Small intestine (tissue), 7 donors: Measurements from ENCODE around the gene CAMTA1. TPM values are rescaled to one million over a fixed set of nuclear protein-coding genes. Genes with fewer than 3 reads are reported as not detected.

Source experiments
- DNase-seq, 2 donors: peaks; one replicate each; pipeline versions ENCODE4 v3.0.0 to v3.0.0-alpha.2; 2013
- FAIRE-seq: peaks from 2 replicates; lab custom pipeline; 2012; peaks lifted over from hg19 to GRCh38; lab: Jason Lieb, UNC
- H3K27ac ChIP-seq, 3 donors: one replicate each; pipeline ENCODE4 v1.5.1; 2013; ENCODE audit warnings: low read length in 2 of 3, mild to moderate bottlenecking in 2 of 3, control low read depth in 1 of 3, inconsistent platforms in 1 of 3, low read depth in 1 of 3, moderate library complexity in 1 of 3
- H3K27me3 ChIP-seq, 3 donors: one replicate each; pipeline ENCODE4 v1.6.1; 2013; ENCODE audit warnings: low read length in 3 of 3, inconsistent platforms in 1 of 3; ENCODE audit not compliant: control insufficient read depth in 3 of 3, insufficient read depth in 3 of 3
- H3K36me3 ChIP-seq, 3 donors: one replicate each; pipeline ENCODE4 v1.6.1; 2013; ENCODE audit warnings: low read length in 3 of 3, inconsistent platforms in 1 of 3, low read depth in 1 of 3, mild to moderate bottlenecking in 1 of 3, moderate library complexity in 1 of 3; ENCODE audit not compliant: control insufficient read depth in 3 of 3, insufficient read depth in 2 of 3
- H3K4me1 ChIP-seq, 3 donors: one replicate each; pipeline ENCODE4 v1.6.1; 2013; ENCODE audit warnings: low read length in 2 of 3, inconsistent platforms in 1 of 3, low read depth in 1 of 3, mild to moderate bottlenecking in 1 of 3, moderate library complexity in 1 of 3; ENCODE audit not compliant: control insufficient read depth in 3 of 3, insufficient read depth in 2 of 3
- H3K4me3 ChIP-seq, 3 donors: one replicate each; pipeline ENCODE4 v1.5.1; 2013; ENCODE audit warnings: low read length in 3 of 3, control low read depth in 1 of 3, inconsistent platforms in 1 of 3, low read depth in 1 of 3, mild to moderate bottlenecking in 1 of 3, moderate library complexity in 1 of 3
- H3K9me3 ChIP-seq, 2 donors: one replicate each; pipeline ENCODE4 v1.6.1; 2013; ENCODE audit warnings: low read depth in 1 of 2, low read length in 1 of 2; ENCODE audit not compliant: control insufficient read depth in 2 of 2, insufficient read depth in 1 of 2
- WGBS, 3 donors: extraction: QIAGEN DNeasy Blood & Tissue Kit; methylation state at CpG; one replicate each; pipeline ENCODE4 v1.1.7; 2013; 5-methylcytosine and 5-hydroxymethylcytosine counted together
- polyA plus RNA-seq, 4 donors: library from polyadenylated mRNA; stranded (reverse) in 3 of 4; unstranded in 1 of 4; fragments of 200-250 nt in 3 of 4; fragments of 120-200 nt in 1 of 4; gene quantifications; one replicate each; pipeline versions ENCODE4 v1.2.1 to v1.2.3, GENCODE V29; 2013
- donor health status: healthy with polysubstance abuse.
- donor health status: control.
- donor health status: control.
- donor health status: Bipolar disorder and iron deficiency.
- donor health status: healthy.

The CAMTA1 gene
- polyA plus RNA-seq, 4 donors: 57.6 to 177 (median 147) TPM

DNA sequence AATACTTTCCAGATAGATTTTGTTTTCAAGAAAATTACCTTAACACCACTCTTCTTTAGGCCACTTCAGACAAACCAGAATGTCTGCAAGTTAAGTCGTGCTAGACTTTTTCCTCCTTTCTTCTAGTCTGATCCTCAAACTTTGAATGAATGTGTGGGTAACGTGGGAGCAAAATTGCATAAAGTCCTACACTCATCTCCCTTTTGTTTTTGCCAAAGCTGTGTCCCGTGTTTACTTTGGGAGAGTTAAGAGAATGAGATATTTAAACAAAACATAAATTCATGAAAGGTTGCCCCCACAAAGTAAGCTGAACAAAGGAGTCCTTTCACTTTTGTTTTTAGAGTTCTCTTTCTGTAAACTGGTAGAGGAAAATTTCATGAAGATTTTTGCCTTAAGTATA is 969.0 kb downstream of the CAMTA1 start:
- Histone ChIP-seq H3K27ac (no peak overlapping the region), H3K36me3 (peaks cover 0 to 4% (median 0%) of the 10 kb centered on the region in 3 donors), H3K27me3 (no peaks in the 10 kb centered on the region), H3K4me1 (peaks cover 0 to 3% (median 0%) of the 10 kb centered on the region in 3 donors), H3K4me3 (no peak overlapping the region), H3K9me3 (no peaks in the 10 kb centered on the region)
- WGBS, 3 donors: 65 to 80% (median 67%) methylated on average over 3 of the region's 3 CpGs
- FAIRE-seq (no peak), DNase-seq (no peak)

DNA sequence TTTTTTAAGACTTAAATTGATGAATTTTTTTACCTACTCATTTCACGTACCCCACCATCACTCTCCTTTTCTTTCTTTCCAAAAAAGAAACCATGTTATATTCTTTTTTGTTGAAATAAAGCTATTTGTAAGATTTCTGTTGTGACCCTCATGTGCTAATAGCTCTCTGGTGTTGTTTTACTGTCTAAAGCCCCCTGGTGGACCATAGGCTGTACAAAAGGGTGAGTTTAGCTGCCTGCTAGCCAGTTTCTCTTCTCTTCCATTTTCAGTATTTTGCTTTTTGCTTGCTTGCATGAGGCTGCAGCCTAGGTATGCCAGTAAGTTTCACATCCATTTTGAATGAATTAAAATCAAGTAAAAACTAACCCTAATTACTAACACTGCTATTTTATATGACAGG is 970.2 kb downstream of the CAMTA1 start:
- no peaks in the 10 kb centered on the region for H3K27me3 ChIP-seq
- no peak overlapping the region for H3K4me3 ChIP-seq
- DNase-seq (no peak), FAIRE-seq (no peak)
- 10 to 95% (median 44%) methylated on average over 1 of the region's 1 CpG for WGBS, 3 donors
- H3K27ac ChIP-seq: no peak overlapping the region
- H3K9me3 ChIP-seq: no peaks in the 10 kb centered on the region
- H3K36me3 ChIP-seq: no peaks in the 10 kb centered on the region
- peaks cover 0 to 3% (median 0%) of the 10 kb centered on the region in 3 donors for H3K4me1 ChIP-seq

DNA sequence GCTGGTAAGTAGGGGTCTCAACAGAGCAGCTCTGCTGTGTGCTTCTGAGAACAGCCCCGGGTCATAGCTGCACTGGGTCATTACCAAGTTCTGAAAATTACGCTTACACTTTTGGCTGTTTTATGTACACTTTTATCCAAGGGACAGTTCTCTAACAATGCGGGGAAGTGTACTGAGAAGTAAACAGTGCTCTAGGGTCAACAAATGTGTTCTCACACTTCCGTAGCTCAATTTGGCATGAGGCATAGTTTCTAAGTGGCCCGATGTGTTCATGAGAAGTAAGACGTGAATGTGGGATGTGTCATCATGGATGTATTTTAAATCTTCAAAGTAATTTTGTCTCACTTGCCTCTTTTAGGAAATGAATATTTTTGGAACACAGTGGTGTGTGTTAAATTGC is 975.0 kb downstream of the CAMTA1 start:
- 70 to 90% (median 83%) methylated on average over 6 of the region's 6 CpGs for WGBS, 3 donors
- no peaks in the 10 kb centered on the region for H3K36me3 ChIP-seq
- no peak for DNase-seq
- no peaks in the 10 kb centered on the region for H3K4me1 ChIP-seq
- no peaks in the 10 kb centered on the region for H3K27me3 ChIP-seq
- H3K9me3 ChIP-seq: no peaks in the 10 kb centered on the region
- no peak overlapping the region for H3K27ac ChIP-seq
- no peak overlapping the region for H3K4me3 ChIP-seq
- FAIRE-seq: no peak

- 79 to 91% (median 90%) methylated on average over 3 of the region's 3 CpGs for WGBS, 3 donors
- Histone ChIP-seq H3K9me3 (no peaks in the 10 kb centered on the region), H3K27ac (no peak overlapping the region), H3K4me1 (no peaks in the 10 kb centered on the region), H3K4me3 (no peak overlapping the region), H3K27me3 (no peaks in the 10 kb centered on the region), H3K36me3 (no peaks in the 10 kb centered on the region)
- no peak for FAIRE-seq
- DNase-seq: no peak
These were observed 975.8 kb downstream of the CAMTA1 start for GRCh38 chr1:7761103-7761502.

GRCh38 chr1:7767176-7767575 is 981.9 kb downstream of the CAMTA1 start:
- H3K27me3 ChIP-seq: no peaks in the 10 kb centered on the region
- DNase-seq: no peak
- no peaks in the 10 kb centered on the region for H3K36me3 ChIP-seq
- no peak overlapping the region for H3K4me3 ChIP-seq
- WGBS, 3 donors: 70 to 78% (median 71%) methylated on average over 4 of the region's 4 CpGs
- peaks cover 0 to under 1% (median 0%) of the 10 kb centered on the region in 3 donors for H3K4me1 ChIP-seq
- H3K9me3 ChIP-seq: no peaks in the 10 kb centered on the region
- no peak for FAIRE-seq
- no peak overlapping the region for H3K27ac ChIP-seq

GRCh38 chr1:7768583-7768982 is 983.3 kb downstream of the CAMTA1 start:
- WGBS, 3 donors: 49 to 71% (median 58%) methylated on average over 2 of the region's 2 CpGs
- no peak for DNase-seq
- Histone ChIP-seq H3K4me1 (peaks cover 0 to 2% (median 0%) of the 10 kb centered on the region in 3 donors), H3K4me3 (no peak overlapping the region), H3K36me3 (no peaks in the 10 kb centered on the region), H3K27ac (no peak overlapping the region), H3K27me3 (no peaks in the 10 kb centered on the region), H3K9me3 (no peaks in the 10 kb centered on the region)
- FAIRE-seq: no peak

DNA sequence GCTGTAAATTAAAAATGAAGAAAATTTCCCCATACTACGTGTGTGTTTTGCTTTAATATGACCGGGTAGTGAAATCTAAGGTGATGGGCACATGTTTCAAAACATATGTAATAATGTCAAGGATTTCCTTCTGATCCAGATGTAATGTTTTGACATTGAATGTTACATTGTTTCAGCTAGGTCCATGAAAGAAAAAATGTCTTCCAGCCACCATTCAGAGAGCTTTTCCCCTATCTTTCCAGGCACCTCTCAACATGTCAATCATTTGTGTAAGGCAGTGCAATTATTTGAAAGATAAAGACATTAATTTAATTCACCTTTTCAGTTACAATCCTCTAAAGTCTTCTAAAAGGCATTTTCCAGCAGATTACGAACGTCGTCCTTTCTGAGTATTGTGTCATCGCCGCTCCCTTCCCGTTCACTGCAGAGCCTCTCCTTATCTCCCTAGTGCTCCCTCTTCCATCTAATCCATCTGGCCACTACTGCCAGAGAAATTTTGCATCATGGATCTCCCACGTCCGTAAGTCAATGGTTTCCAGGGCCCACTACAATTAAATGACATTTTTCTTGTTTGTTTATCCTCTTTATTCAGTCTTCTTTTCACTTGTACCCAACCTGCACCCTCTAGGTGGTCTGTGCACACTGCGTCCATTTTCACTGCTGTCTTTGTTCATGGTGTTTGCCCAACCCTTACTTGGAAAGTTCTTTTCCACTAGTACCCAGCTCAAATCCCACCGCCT is 984.6 kb downstream of the CAMTA1 start:
- no peak overlapping the region for H3K27ac ChIP-seq
- WGBS, 3 donors: 91 to 92% (median 92%) methylated on average over 12 of the region's 12 CpGs
- no peak overlapping the region for H3K4me3 ChIP-seq
- H3K36me3 ChIP-seq: no peaks in the 10 kb centered on the region
- DNase-seq: no peak
- H3K27me3 ChIP-seq: no peaks in the 10 kb centered on the region
- FAIRE-seq: no peak
- no peaks in the 10 kb centered on the region for H3K9me3 ChIP-seq
- peaks cover 0 to 2% (median 0%) of the 10 kb centered on the region in 3 donors for H3K4me1 ChIP-seq

DNA sequence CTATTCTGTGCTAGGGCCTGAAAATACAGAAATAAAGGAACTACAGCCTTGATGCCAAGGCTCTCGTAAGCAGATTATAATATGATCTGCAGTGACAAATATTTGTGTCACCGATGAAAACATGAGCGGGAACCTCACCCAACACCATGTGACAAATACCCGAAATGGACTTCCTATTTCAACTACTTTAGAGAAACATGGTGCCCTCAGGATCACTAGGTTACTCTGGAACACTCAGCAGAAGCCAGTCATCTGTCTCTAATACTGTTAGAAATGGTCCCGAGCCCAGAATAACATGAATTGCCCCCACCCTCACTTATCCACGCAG is 985.4 kb downstream of the CAMTA1 start:
- H3K36me3 ChIP-seq: no peaks in the 10 kb centered on the region
- FAIRE-seq (no peak), DNase-seq (peak in 1 of 2 donors; percentile 34)
- peaks cover 0 to 2% (median 0%) of the 10 kb centered on the region in 3 donors for H3K4me1 ChIP-seq
- no peaks in the 10 kb centered on the region for H3K27me3 ChIP-seq
- H3K9me3 ChIP-seq: no peaks in the 10 kb centered on the region
- H3K27ac ChIP-seq: peak overlapping the region; percentile 38 to 97 (median 67)
- peak overlapping the region; percentile 74 to 98 (median 89) for H3K4me3 ChIP-seq
- 5 to 8% (median 5%) methylated on average over 6 of the region's 6 CpGs for WGBS, 3 donors
